ENCODE data around the gene OR52I2.

OR52I2 gene

GRCh38 chr11:4581443-4581842, at the start of gene OR52I2:
OR52I2 (plus strand) TSS chr11:4581743.
- DNase-seq, result no peak

- DNase-seq, result peak; percentile 22
Measured at GRCh38 chr11:4539603-4540219, 41.8 kb upstream of the OR52I2 start.

GRCh38 chr11:4541071-4541470, 40.5 kb upstream of the OR52I2 start:
- DNase-seq, result no peak

- DNase-seq, result no peak
Measured at GRCh38 chr11:4543561-4543960, 38.0 kb upstream of the OR52I2 start.

GRCh38 chr11:4544891-4545290, 36.7 kb upstream of the OR52I2 start, which contains the start of gene OR52M1:
OR52M1 (plus strand) TSS chr11:4545191; CDS start chr11:4545191, 0 bp downstream.
- DNase-seq, result no peak

GRCh38 chr11:4546878-4547277, 34.7 kb upstream of the OR52I2 start:
- no peak for DNase-seq

- DNase-seq, result no peak
Measured at GRCh38 chr11:4547416-4547815, 34.1 kb upstream of the OR52I2 start.

- no peak for DNase-seq
Measured at GRCh38 chr11:4551346-4551979, 30.1 kb upstream of the OR52I2 start.

GRCh38 chr11:4559527-4560440, 21.8 kb upstream of the OR52I2 start:
- DNase-seq, result no peak

- DNase-seq, result no peak
Measured at GRCh38 chr11:4560467-4560866, 21.1 kb upstream of the OR52I2 start.

GRCh38 chr11:4565371-4565770, 16.2 kb upstream of the OR52I2 start:
- DNase-seq, result no peak

- no peak for DNase-seq
Measured at GRCh38 chr11:4569075-4569474, 12.5 kb upstream of the OR52I2 start.

- no peak for DNase-seq
Measured at GRCh38 chr11:4576880-4577279, 4.7 kb upstream of the OR52I2 start.

GRCh38 chr11:4577761-4578160, 3.8 kb upstream of the OR52I2 start:
- DNase-seq, result no peak

- DNase-seq, result no peak
Measured at GRCh38 chr11:4578624-4579023, 2.9 kb upstream of the OR52I2 start.

GRCh38 chr11:4580124-4580523, 1.4 kb upstream of the OR52I2 start:
- DNase-seq, result no peak

GRCh38 chr11:4589017-4589416, 7.5 kb downstream of the OR52I2 start:
- no peak for DNase-seq

GRCh38 chr11:4593739-4594138, 12.2 kb downstream of the OR52I2 start, which contains the start of gene OR52I1:
OR52I1 (plus strand) TSS chr11:4594039; CDS start chr11:4594039, 0 bp downstream.
- no peak for DNase-seq

- no peak for DNase-seq
Measured at GRCh38 chr11:4605057-4605456, 23.5 kb downstream of the OR52I2 start.

- no peak for DNase-seq
Measured at GRCh38 chr11:4606231-4607015, 24.9 kb downstream of the OR52I2 start.

GRCh38 chr11:4607096-4607495, 25.6 kb downstream of the OR52I2 start:
- no peak for DNase-seq

- peak; percentile 89 for DNase-seq
Measured at GRCh38 chr11:4607781-4608666, 26.5 kb downstream of the OR52I2 start, which contains the start of gene TRIM68. TRIM68 (minus strand) TSS chr11:4608231; CDS start chr11:4605504, 2,727 bp downstream.
